Measurements from ENCODE around the gene AAGAB.
A peak's percentile ranks its signal among the peaks of the same experiment; 100 is the strongest.

AAGAB gene

GRCh38 chr15:67219288-67219687 lies 35.2 kb downstream of the AAGAB start:
- H3K4me3 ChIP-seq (ENCODE audit: low read length): no peak overlapping the region

GRCh38 chr15:67218428-67218827 lies 36.0 kb downstream of the AAGAB start:
- no peak for DNase-seq (ENCODE audit: low read depth, low spot score)
- H3K4me3 ChIP-seq (ENCODE audit: low read length): no peak overlapping the region

More at GRCh38 chr15:67219288-67219687, 35.2 kb downstream of the AAGAB start:
- no peak for DNase-seq (ENCODE audit: low read depth, low spot score)

GRCh38 chr15:67216859-67217258 lies 37.6 kb downstream of the AAGAB start:
- DNase-seq (ENCODE audit: low read depth, low spot score): no peak
- no peak overlapping the region for H3K4me3 ChIP-seq (ENCODE audit: low read length)

GRCh38 chr15:67215102-67215501 lies 39.4 kb downstream of the AAGAB start:
- H3K4me3 ChIP-seq (ENCODE audit: low read length): no peak overlapping the region
- no peak for DNase-seq (ENCODE audit: low read depth, low spot score)

- no peak for DNase-seq (ENCODE audit: low read depth, low spot score)
Observed at GRCh38 chr15:67212684-67213367, 41.6 kb downstream of the AAGAB start.

GRCh38 chr15:67210555-67211168 lies 43.8 kb downstream of the AAGAB start:
- H3K4me3 ChIP-seq (ENCODE audit: low read length): no peak overlapping the region
- no peak for DNase-seq (ENCODE audit: low read depth, low spot score)

More at GRCh38 chr15:67212684-67213367, 41.6 kb downstream of the AAGAB start:
- H3K4me3 ChIP-seq (ENCODE audit: low read length): no peak overlapping the region

- no peak overlapping the region for H3K4me3 ChIP-seq (ENCODE audit: low read length)
Observed at GRCh38 chr15:67208396-67208795, 46.1 kb downstream of the AAGAB start.

GRCh38 chr15:67207555-67208207 lies 46.8 kb downstream of the AAGAB start:
- H3K4me3 ChIP-seq (ENCODE audit: low read length): no peak overlapping the region
- DNase-seq (ENCODE audit: low read depth, low spot score): no peak

More at GRCh38 chr15:67208396-67208795, 46.1 kb downstream of the AAGAB start:
- DNase-seq (ENCODE audit: low read depth, low spot score): no peak

- no peak for DNase-seq (ENCODE audit: low read depth, low spot score)
- no peak overlapping the region for H3K4me3 ChIP-seq (ENCODE audit: low read length)
Observed at GRCh38 chr15:67202991-67203390, 51.5 kb downstream of the AAGAB start.

GRCh38 chr15:67202091-67202490 lies 52.4 kb downstream of the AAGAB start:
- H3K4me3 ChIP-seq (ENCODE audit: low read length): no peak overlapping the region
- DNase-seq (ENCODE audit: low read depth, low spot score): no peak

- DNase-seq (ENCODE audit: low read depth, low spot score): no peak
Observed at GRCh38 chr15:67201136-67201535, 53.3 kb downstream of the AAGAB start.

GRCh38 chr15:67199881-67200763 lies 54.3 kb downstream of the AAGAB start:
- no peak for DNase-seq (ENCODE audit: low read depth, low spot score)
- H3K4me3 ChIP-seq (ENCODE audit: low read length): no peak overlapping the region

More at GRCh38 chr15:67201136-67201535, 53.3 kb downstream of the AAGAB start:
- H3K4me3 ChIP-seq (ENCODE audit: low read length): no peak overlapping the region

GRCh38 chr15:67199391-67199790 lies 55.1 kb downstream of the AAGAB start:
- H3K4me3 ChIP-seq (ENCODE audit: low read length): no peak overlapping the region
- no peak for DNase-seq (ENCODE audit: low read depth, low spot score)

GRCh38 chr15:67198157-67198754 lies 56.2 kb downstream of the AAGAB start:
- H3K4me3 ChIP-seq (ENCODE audit: low read length): no peak overlapping the region
- peak; percentile 6 for DNase-seq (ENCODE audit: low read depth, low spot score)

- no peak overlapping the region for H3K4me3 ChIP-seq (ENCODE audit: low read length)
- DNase-seq (ENCODE audit: low read depth, low spot score): no peak
Observed at GRCh38 chr15:67197364-67197695, 57.1 kb downstream of the AAGAB start.

- no peak for DNase-seq (ENCODE audit: low read depth, low spot score)
- no peak overlapping the region for H3K4me3 ChIP-seq (ENCODE audit: low read length)
Observed at GRCh38 chr15:67196672-67197363, 57.6 kb downstream of the AAGAB start.

- H3K4me3 ChIP-seq (ENCODE audit: low read length): no peak overlapping the region
- DNase-seq (ENCODE audit: low read depth, low spot score): no peak
Observed at GRCh38 chr15:67196222-67196621, 58.2 kb downstream of the AAGAB start.

- no peak overlapping the region for H3K4me3 ChIP-seq (ENCODE audit: low read length)
- no peak for DNase-seq (ENCODE audit: low read depth, low spot score)
Observed at GRCh38 chr15:67195305-67195704, 59.2 kb downstream of the AAGAB start.
